ENCODE data around the gene TPST1.

The TPST1 gene

GRCh38 chr7:66245008-66245407, 39.9 kb downstream of the TPST1 start:
- DNase-seq: no peak

GRCh38 chr7:66246554-66247171, 41.5 kb downstream of the TPST1 start:
- no peak for DNase-seq

GRCh38 chr7:66247380-66248078, 42.4 kb downstream of the TPST1 start:
- no peak for DNase-seq

- DNase-seq: no peak
These were observed 45.6 kb downstream of the TPST1 start for GRCh38 chr7:66250711-66251110.

GRCh38 chr7:66255534-66256100, 50.5 kb downstream of the TPST1 start:
- no peak for DNase-seq

GRCh38 chr7:66256281-66256680, 51.1 kb downstream of the TPST1 start:
- DNase-seq: no peak

GRCh38 chr7:66257481-66257880, 52.3 kb downstream of the TPST1 start:
- DNase-seq: no peak

- no peak for DNase-seq
These were observed 53.3 kb downstream of the TPST1 start for GRCh38 chr7:66258409-66258808.

- no peak for DNase-seq
These were observed 56.8 kb downstream of the TPST1 start for GRCh38 chr7:66261941-66262340.

- DNase-seq: no peak
These were observed 58.8 kb downstream of the TPST1 start for GRCh38 chr7:66263936-66264335.

GRCh38 chr7:66265566-66265965, 60.4 kb downstream of the TPST1 start:
- DNase-seq: no peak

- DNase-seq: no peak
These were observed 62.1 kb downstream of the TPST1 start for GRCh38 chr7:66267249-66267648.

GRCh38 chr7:66269978-66270377, 64.8 kb downstream of the TPST1 start:
- DNase-seq: no peak

GRCh38 chr7:66272321-66272720, 67.2 kb downstream of the TPST1 start:
- DNase-seq: no peak

- no peak for DNase-seq
These were observed 71.2 kb downstream of the TPST1 start for GRCh38 chr7:66276363-66276762.

GRCh38 chr7:66277492-66277891, 72.4 kb downstream of the TPST1 start:
- DNase-seq: no peak

GRCh38 chr7:66279912-66280311, 74.8 kb downstream of the TPST1 start:
- DNase-seq: no peak

GRCh38 chr7:66281678-66282590, 76.8 kb downstream of the TPST1 start:
- no peak for DNase-seq

- no peak for DNase-seq
These were observed 77.4 kb downstream of the TPST1 start for GRCh38 chr7:66282591-66282935.

GRCh38 chr7:66283003-66283920, 78.1 kb downstream of the TPST1 start:
- DNase-seq: no peak

GRCh38 chr7:66296001-66296521, 90.9 kb downstream of the TPST1 start:
- DNase-seq: no peak

- DNase-seq: no peak
These were observed 91.4 kb downstream of the TPST1 start for GRCh38 chr7:66296557-66296956.

Data from NCI-H1417 treated with DMSO at 0.1 percent for 48 hours (cell line).